Measurements from ENCODE around the gene CDK11A. TPM values are rescaled to one million over a fixed set of nuclear protein-coding genes. Genes with fewer than 3 reads are reported as not detected.
A peak's percentile ranks its signal among the peaks of the same experiment; 100 is the strongest.

Gene CDK11A
- total RNA-seq, 1 experiment from 2014 or later: 56.1 TPM

GRCh38 chr1:1760345-1760650 lies 36.1 kb upstream of the CDK11A start:
- intact Hi-C loops (cut with micrococcal nuclease; ENCODE audit: unreplicated experiment): no loop called here
- POLR2A ChIA-PET (ENCODE audit: low non-redundant PET): no interaction called here
- no peaks in the 10 kb centered on the region for H3K27me3 ChIP-seq (replicated peaks; ENCODE audit: insufficient read depth, low read depth, low read length, poor library complexity)
- BruUV-seq (replicated peaks): no TSS peak
- H3K4me1 ChIP-seq (ENCODE audit: insufficient read depth, low read length, poor library complexity, severe bottlenecking): no peaks in the 10 kb centered on the region
- no peak for DNase-seq (ENCODE audit: low spot score)
- TF ChIP-seq EZH2 (IDR thresholded peaks at IDR 0.05; ENCODE audit: borderline replicate concordance, low read depth, low read length, poor library complexity, severe bottlenecking): no peak
- TF ChIP-seq, protein P1, sequence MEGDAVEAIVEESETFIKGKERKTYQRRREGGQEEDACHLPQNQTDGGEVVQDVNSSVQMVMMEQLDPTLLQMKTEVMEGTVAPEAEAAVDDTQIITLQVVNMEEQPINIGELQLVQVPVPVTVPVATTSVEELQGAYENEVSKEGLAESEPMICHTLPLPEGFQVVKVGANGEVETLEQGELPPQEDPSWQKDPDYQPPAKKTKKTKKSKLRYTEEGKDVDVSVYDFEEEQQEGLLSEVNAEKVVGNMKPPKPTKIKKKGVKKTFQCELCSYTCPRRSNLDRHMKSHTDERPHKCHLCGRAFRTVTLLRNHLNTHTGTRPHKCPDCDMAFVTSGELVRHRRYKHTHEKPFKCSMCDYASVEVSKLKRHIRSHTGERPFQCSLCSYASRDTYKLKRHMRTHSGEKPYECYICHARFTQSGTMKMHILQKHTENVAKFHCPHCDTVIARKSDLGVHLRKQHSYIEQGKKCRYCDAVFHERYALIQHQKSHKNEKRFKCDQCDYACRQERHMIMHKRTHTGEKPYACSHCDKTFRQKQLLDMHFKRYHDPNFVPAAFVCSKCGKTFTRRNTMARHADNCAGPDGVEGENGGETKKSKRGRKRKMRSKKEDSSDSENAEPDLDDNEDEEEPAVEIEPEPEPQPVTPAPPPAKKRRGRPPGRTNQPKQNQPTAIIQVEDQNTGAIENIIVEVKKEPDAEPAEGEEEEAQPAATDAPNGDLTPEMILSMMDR (conservative IDR thresholded peaks at IDR 0.05; ENCODE audit: low read depth, low read length): no peak
- CTCF ChIA-PET: no interaction called here
- no peaks in the 10 kb centered on the region for H3K9me3 ChIP-seq (ENCODE audit: low read depth, low read length, poor library complexity, severe bottlenecking)
- H3K36me3 ChIP-seq (ENCODE audit: insufficient read depth, low read length, poor library complexity, severe bottlenecking): peaks cover 42% of the 10 kb centered on the region
- H3K27ac ChIP-seq (ENCODE audit: low read depth, low read length, poor library complexity, severe bottlenecking): no peak overlapping the region
- H3K4me3 ChIP-seq (ENCODE audit: low read depth, low read length, poor library complexity, severe bottlenecking): no peak overlapping the region

DNA sequence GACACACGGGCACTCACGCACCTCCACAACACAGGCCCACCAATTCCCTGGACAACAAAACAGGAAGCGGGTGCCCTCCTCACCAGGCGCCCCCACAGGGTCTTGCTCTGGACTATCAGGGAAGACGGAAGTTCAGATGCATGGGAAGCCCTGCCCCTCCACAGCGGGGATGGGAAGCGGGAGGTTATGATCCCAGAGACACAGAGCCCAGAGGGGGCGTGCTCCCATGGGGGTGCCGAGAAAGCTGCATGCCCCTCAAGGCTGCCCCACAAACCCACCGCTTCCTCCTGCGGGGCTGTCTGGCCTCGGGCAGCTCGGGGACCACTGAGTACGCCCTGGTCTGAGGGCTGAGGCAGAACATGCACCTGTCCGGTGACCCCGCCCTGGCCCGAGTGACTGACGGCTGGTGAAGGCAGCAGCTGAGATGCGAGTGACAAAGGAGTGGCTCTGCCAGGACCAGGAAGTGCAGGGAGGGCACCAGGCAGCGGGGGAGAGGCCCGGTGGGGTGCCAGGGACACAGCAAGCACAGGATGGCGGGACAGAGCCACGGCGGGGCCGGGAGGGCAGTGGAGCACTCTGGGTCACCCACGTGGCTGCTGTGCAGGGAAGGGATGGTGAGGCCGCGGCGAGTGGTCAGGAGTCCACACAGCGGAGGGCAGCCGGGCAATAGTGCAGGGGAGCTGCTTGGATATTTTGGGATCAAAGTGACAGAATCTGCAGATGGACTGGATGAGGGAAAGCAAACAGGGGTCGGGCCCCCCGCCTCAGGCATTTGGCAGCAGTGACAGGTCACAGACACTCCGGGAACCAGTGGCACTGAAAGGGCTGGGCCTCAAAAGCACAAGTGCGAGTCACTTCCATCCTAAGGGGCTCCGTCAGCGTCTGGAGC lies 35.5 kb upstream of the CDK11A start:
- POLR2A ChIA-PET (ENCODE audit: low non-redundant PET): no interaction called here
- CTCF ChIA-PET: no interaction called here
- Histone ChIP-seq H3K4me1 (ENCODE audit: insufficient read depth, low read length, poor library complexity, severe bottlenecking) (no peaks in the 10 kb centered on the region), H3K9me3 (ENCODE audit: low read depth, low read length, poor library complexity, severe bottlenecking) (no peaks in the 10 kb centered on the region), H3K36me3 (ENCODE audit: insufficient read depth, low read length, poor library complexity, severe bottlenecking) (peaks cover 46% of the 10 kb centered on the region), H3K4me3 (ENCODE audit: low read depth, low read length, poor library complexity, severe bottlenecking) (no peak overlapping the region), H3K27me3 (replicated peaks; ENCODE audit: insufficient read depth, low read depth, low read length, poor library complexity) (no peaks in the 10 kb centered on the region), H3K27ac (ENCODE audit: low read depth, low read length, poor library complexity, severe bottlenecking) (peak overlapping the region; percentile 67)
- no peak for DNase-seq (ENCODE audit: low spot score)
- TF ChIP-seq EZH2 (IDR thresholded peaks at IDR 0.05; ENCODE audit: borderline replicate concordance, low read depth, low read length, poor library complexity, severe bottlenecking): no peak
- TF ChIP-seq, protein P1 (conservative IDR thresholded peaks at IDR 0.05; ENCODE audit: low read depth, low read length): no peak
- no TSS peak for BruUV-seq (replicated peaks)
- intact Hi-C loops (cut with micrococcal nuclease; ENCODE audit: unreplicated experiment): no loop called here

DNA sequence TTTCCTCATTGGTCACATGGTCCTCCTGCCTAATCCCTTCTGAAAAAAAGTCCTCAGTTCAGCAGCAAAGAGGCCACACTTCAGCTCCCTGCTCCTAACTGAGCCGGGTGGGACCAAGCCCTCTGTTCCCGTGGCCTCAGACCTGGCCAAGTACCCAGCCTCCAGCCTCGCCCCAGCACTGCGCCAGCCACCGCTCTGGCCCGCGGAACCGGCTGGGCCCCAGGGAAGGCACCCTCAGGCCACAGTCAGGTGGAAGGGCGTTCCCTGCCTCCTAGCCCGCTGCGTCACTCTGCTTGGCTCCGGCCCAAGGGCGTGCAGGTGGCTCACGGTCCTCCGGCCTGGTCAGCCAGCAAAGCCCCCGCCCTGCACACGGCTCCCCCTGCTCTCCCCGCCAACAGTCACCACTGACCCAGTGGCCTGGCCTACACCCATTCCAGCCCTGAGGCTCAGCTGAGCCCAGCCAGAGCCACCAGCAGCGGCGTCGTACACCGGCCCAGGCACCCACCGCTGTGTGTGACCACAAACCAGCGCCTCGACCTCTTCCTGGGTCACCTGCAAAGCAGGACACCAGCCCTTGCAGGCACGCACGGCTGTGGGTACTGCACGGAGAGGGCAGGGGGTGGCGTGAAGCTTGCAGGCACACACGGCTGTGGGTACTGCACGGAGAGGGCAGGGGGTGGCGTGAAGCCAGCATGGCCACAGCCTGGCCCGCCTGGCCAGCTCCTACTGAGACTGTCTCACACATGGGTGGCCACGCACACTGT lies 34.7 kb upstream of the CDK11A start:
- no peak overlapping the region for H3K4me3 ChIP-seq (ENCODE audit: low read depth, low read length, poor library complexity, severe bottlenecking)
- TF ChIP-seq EZH2 (IDR thresholded peaks at IDR 0.05; ENCODE audit: borderline replicate concordance, low read depth, low read length, poor library complexity, severe bottlenecking): no peak
- TF ChIP-seq, protein P1 (conservative IDR thresholded peaks at IDR 0.05; ENCODE audit: low read depth, low read length): no peak
- intact Hi-C loops (cut with micrococcal nuclease; ENCODE audit: unreplicated experiment): no loop called here
- DNase-seq (ENCODE audit: low spot score): no peak
- H3K36me3 ChIP-seq (ENCODE audit: insufficient read depth, low read length, poor library complexity, severe bottlenecking): peaks cover 48% of the 10 kb centered on the region
- ChIA-PET CTCF (no interaction called here), POLR2A (ENCODE audit: low non-redundant PET) (no interaction called here)
- no TSS peak for BruUV-seq (replicated peaks)
- peak overlapping the region; percentile 67 for H3K27ac ChIP-seq (ENCODE audit: low read depth, low read length, poor library complexity, severe bottlenecking)
- H3K9me3 ChIP-seq (ENCODE audit: low read depth, low read length, poor library complexity, severe bottlenecking): no peaks in the 10 kb centered on the region
- no peaks in the 10 kb centered on the region for H3K27me3 ChIP-seq (replicated peaks; ENCODE audit: insufficient read depth, low read depth, low read length, poor library complexity)
- no peaks in the 10 kb centered on the region for H3K4me1 ChIP-seq (ENCODE audit: insufficient read depth, low read length, poor library complexity, severe bottlenecking)
